OCI-LY3 (cell line): ENCODE measurements around the gene ATP8B4.

Experiments used
- H2AFZ ChIP-seq: fragments of 200-600, 300-600 bp; shearing (Covaris generic); 2 replicates; pipeline ENCODE4 v1.6.0; 2014; ENCODE audit warnings: antibody characterized with exemption, low read depth, low read length
- H3K27ac ChIP-seq: fragments of 200-600, 300-600 bp; sonication (generic); 2 replicates; pipeline ENCODE4 v1.5.1; 2014; ENCODE audit warnings: mild to moderate bottlenecking, low read length, moderate library complexity, mixed read lengths
- H3K27me3 ChIP-seq: fragments of 200-600, 300-600 bp; sonication (generic); 2 replicates; pipeline ENCODE4 v1.6.1; 2014; ENCODE audit warnings: low read depth, low read length, mixed read lengths
- H3K36me3 ChIP-seq: fragments of 200-600, 300-600 bp; sonication (generic); replicated peaks from 2 replicates; pipeline ENCODE3; 2014; ENCODE audit warnings: low read depth, low read length, mixed read lengths
- H3K4me1 ChIP-seq: fragments of 300-600, 200-600 bp; sonication (generic); 2 replicates; pipeline ENCODE4 v1.6.1; 2014; ENCODE audit warnings: low read length, mixed read lengths
- H3K4me2 ChIP-seq: fragments of 200-600, 300-600 bp; sonication (generic); 2 replicates; pipeline ENCODE4 v1.6.1; 2014; ENCODE audit warnings: low read length, mixed read lengths
- H3K4me3 ChIP-seq: fragments of 300-600, 200-600 bp; sonication (generic); 2 replicates; pipeline ENCODE4 v1.5.1; 2014; ENCODE audit warnings: antibody characterized with exemption, mild to moderate bottlenecking, low read length, moderate library complexity
- H3K79me2 ChIP-seq: fragments of 300-600, 200-600 bp; shearing (Covaris generic); 2 replicates; pipeline ENCODE4 v1.6.1; 2014; ENCODE audit warnings: mild to moderate bottlenecking, low read length, mixed read lengths
- H3K9ac ChIP-seq: fragments of 300-600, 200-600 bp; shearing (Covaris generic); 2 replicates; pipeline ENCODE4 v1.6.0; 2014; ENCODE audit warnings: mild to moderate bottlenecking, low read length, moderate library complexity
- H3K9me3 ChIP-seq: fragments of 200-600, 300-600 bp; shearing (Covaris generic); 2 replicates; pipeline ENCODE4 v1.6.1; 2014; ENCODE audit warnings: low read length, mixed read lengths; ENCODE audit not compliant: insufficient read depth
- H4K20me1 ChIP-seq: fragments of 200-600, 300-600 bp; sonication (generic); 2 replicates; pipeline ENCODE4 v1.6.1; 2016; ENCODE audit warnings: low read length, mixed read lengths; ENCODE audit not compliant: insufficient read depth
- EZH2phosphoT487 ChIP-seq: fragments of 200-600 bp; shearing (Covaris generic); IDR thresholded peaks from 2 replicates; pipeline ENCODE4 v1.6.1; 2018; ENCODE audit warnings: antibody characterized with exemption, mixed run types, low read depth
- TF ChIP-seq, protein P1 (sequence below): fragments of 200-600, 300-600 bp; sonication (generic); IDR thresholded peaks from 2 replicates; pipeline ENCODE4 v1.5.1; 2014; ENCODE audit warnings: antibody characterized with exemption, low read length, low read depth

The ATP8B4 gene

DNA sequence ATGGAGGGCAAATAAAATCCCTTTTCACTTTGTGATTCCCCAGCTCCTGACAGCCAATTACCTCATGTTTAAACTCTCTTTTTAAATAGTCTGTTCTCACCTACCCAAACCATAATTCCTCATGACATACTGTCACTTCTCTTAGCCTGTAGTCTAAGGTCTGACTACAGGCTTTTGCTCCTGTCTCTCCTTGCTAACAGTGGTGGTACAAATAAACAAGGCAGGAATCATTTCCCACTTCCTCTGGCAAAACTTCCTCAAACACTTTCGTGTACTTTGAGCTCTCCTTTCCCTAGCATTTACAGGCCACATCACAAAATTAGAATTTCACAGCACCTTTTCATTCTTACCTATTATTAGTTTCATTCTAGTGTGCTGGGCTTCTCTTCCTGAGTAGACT is 51.8 kb downstream of the ATP8B4 start:
- H3K27me3 ChIP-seq = peaks cover 4% of the 10 kb centered on the region; the same call in 1 of the 2 replicates

DNA sequence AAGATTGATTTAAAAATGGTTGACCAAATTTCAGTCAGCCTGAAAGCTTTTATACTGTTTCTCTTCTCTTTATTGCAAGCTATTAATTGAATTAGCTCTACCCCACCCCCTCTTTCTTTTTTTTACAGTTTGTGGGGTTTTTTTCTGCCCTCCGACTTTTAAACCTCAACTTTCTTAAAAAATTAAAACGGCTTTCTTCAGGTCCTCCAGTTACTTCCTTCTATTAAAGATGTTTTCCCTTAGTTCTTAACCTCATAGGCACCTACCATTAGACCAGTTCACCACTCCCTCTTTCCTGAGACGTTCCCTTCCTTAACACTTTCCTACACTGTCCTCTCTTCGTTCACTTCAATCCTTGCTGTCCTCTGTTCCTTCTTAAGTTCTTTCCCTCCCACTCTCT is 52.4 kb downstream of the ATP8B4 start:
- TF ChIP-seq, protein P1, sequence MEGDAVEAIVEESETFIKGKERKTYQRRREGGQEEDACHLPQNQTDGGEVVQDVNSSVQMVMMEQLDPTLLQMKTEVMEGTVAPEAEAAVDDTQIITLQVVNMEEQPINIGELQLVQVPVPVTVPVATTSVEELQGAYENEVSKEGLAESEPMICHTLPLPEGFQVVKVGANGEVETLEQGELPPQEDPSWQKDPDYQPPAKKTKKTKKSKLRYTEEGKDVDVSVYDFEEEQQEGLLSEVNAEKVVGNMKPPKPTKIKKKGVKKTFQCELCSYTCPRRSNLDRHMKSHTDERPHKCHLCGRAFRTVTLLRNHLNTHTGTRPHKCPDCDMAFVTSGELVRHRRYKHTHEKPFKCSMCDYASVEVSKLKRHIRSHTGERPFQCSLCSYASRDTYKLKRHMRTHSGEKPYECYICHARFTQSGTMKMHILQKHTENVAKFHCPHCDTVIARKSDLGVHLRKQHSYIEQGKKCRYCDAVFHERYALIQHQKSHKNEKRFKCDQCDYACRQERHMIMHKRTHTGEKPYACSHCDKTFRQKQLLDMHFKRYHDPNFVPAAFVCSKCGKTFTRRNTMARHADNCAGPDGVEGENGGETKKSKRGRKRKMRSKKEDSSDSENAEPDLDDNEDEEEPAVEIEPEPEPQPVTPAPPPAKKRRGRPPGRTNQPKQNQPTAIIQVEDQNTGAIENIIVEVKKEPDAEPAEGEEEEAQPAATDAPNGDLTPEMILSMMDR = no peak
- TF ChIP-seq EZH2phosphoT487 = no peak
- Histone ChIP-seq H3K9me3 (no peaks in the 10 kb centered on the region), H3K4me2 (no peak overlapping the region), H4K20me1 (no peaks in the 10 kb centered on the region), H3K27me3 (peaks cover 4% of the 10 kb centered on the region; the same call in 1 of the 2 replicates), H3K36me3 (no peaks in the 10 kb centered on the region), H3K9ac (no peak overlapping the region), H3K27ac (no peak overlapping the region), H3K4me1 (no peaks in the 10 kb centered on the region), H2AFZ (no peak overlapping the region), H3K4me3 (no peak overlapping the region), H3K79me2 (no peaks in the 10 kb centered on the region)

More for the DNA sequence above, 51.8 kb downstream of the ATP8B4 start:
- H3K79me2 ChIP-seq = no peaks in the 10 kb centered on the region
- H3K4me1 ChIP-seq = no peaks in the 10 kb centered on the region
- no peaks in the 10 kb centered on the region for H3K36me3 ChIP-seq
- H3K27ac ChIP-seq = no peak overlapping the region
- TF ChIP-seq EZH2phosphoT487 = no peak
- TF ChIP-seq, protein P1 = no peak
- no peaks in the 10 kb centered on the region for H3K9me3 ChIP-seq
- no peak overlapping the region for H3K4me2 ChIP-seq
- no peaks in the 10 kb centered on the region for H4K20me1 ChIP-seq
- no peak overlapping the region for H2AFZ ChIP-seq
- H3K9ac ChIP-seq = no peak overlapping the region
- H3K4me3 ChIP-seq = no peak overlapping the region

DNA sequence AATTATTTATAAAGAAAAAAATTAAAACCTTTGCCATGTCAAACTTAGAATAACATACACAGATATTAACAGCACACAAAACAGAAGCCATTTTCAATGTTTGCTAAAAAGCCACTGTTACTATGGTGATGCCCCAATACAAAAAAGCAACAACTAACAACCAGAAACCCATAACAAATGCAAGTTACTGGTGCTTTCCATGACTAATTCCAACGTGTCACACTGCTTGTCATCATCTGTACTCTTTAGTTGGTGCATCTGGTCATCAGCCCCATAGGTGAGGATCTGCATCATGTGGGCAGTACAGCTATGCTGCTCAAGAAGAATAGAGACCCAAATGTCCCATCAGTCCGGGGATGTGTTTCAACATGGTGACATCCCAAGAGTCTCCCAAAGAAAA is 52.8 kb downstream of the ATP8B4 start:
- Histone ChIP-seq H2AFZ (no peak overlapping the region), H3K27me3 (peaks cover 4% of the 10 kb centered on the region; the same call in 1 of the 2 replicates), H4K20me1 (no peaks in the 10 kb centered on the region), H3K36me3 (no peaks in the 10 kb centered on the region), H3K4me2 (no peak overlapping the region), H3K79me2 (no peaks in the 10 kb centered on the region), H3K27ac (no peak overlapping the region), H3K9me3 (no peaks in the 10 kb centered on the region), H3K4me3 (no peak overlapping the region), H3K9ac (no peak overlapping the region), H3K4me1 (no peaks in the 10 kb centered on the region)
- TF ChIP-seq, protein P1 = no peak
- no peak for TF ChIP-seq EZH2phosphoT487

DNA sequence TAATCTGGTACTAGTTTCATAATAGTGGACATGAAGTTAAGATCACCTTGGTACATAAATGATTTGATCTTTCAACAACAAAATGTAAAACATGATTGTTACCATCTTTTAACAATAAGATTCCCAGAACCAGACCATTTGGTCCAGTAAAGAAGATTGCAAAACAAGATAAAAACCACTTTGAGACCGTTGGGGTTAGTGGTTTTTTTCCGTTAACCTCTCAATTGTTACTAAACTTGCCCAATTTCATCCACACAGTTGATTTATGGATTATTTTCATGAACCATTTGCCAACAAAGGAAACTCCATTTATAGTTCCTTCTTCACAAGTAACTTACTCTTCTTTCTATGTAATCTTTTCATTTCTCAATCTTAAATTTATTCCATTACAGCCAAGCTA is 53.8 kb downstream of the ATP8B4 start:
- Histone ChIP-seq H3K27me3 (peaks cover 4% of the 10 kb centered on the region; the same call in 1 of the 2 replicates), H3K4me2 (no peak overlapping the region), H3K9ac (no peak overlapping the region), H4K20me1 (no peaks in the 10 kb centered on the region), H3K4me1 (no peaks in the 10 kb centered on the region), H3K27ac (no peak overlapping the region), H3K36me3 (no peaks in the 10 kb centered on the region), H2AFZ (no peak overlapping the region), H3K4me3 (no peak overlapping the region), H3K9me3 (no peaks in the 10 kb centered on the region), H3K79me2 (no peaks in the 10 kb centered on the region)
- no peak for TF ChIP-seq EZH2phosphoT487
- TF ChIP-seq, protein P1 = no peak
